ENCODE data around the gene ADCY4.
A peak's percentile ranks its signal among the peaks of the same experiment; 100 is the strongest.

Gene ADCY4

DNA sequence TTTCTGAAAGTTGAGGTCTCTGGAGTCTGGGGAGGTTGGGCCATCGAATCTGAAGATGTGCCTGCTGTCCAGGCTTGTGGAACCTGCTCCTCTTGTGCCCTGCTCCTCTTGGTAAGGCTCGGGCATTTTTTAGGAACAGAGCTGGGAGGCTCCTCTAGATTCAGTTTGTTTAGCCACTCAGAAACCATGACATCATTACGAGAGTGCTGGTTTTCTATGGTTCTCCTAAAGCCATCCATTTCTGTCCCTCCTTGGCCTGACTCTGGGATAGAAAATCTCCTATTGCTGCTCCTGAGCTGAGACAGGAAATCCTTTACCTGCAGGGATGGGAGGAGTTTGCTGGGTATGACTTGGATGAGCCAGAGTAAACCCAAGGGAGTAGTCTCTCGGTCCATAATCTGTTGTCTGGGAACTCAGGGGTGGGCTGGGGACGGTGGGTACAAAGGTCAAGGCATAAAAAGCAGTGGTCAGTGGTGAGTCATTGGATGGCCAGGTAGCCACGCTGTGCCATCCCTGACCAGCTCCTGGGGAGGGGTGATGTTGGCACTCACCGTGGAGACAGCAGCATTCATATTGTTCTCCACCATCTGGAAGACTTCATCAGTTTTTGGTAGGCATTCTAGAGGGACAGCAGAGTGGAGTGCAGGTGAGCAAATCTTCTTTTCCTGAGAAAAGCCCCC, 2.4 kb upstream of the ADCY4 start:
- TF ChIP-seq ZFX (IDR thresholded peaks at IDR 0.05; ENCODE audit: borderline replicate concordance), result no peak
- TF ChIP-seq, protein P1, sequence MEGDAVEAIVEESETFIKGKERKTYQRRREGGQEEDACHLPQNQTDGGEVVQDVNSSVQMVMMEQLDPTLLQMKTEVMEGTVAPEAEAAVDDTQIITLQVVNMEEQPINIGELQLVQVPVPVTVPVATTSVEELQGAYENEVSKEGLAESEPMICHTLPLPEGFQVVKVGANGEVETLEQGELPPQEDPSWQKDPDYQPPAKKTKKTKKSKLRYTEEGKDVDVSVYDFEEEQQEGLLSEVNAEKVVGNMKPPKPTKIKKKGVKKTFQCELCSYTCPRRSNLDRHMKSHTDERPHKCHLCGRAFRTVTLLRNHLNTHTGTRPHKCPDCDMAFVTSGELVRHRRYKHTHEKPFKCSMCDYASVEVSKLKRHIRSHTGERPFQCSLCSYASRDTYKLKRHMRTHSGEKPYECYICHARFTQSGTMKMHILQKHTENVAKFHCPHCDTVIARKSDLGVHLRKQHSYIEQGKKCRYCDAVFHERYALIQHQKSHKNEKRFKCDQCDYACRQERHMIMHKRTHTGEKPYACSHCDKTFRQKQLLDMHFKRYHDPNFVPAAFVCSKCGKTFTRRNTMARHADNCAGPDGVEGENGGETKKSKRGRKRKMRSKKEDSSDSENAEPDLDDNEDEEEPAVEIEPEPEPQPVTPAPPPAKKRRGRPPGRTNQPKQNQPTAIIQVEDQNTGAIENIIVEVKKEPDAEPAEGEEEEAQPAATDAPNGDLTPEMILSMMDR (IDR thresholded peaks at IDR 0.05), result no peak
- H3K27ac ChIP-seq, result no peak overlapping the region

DNA sequence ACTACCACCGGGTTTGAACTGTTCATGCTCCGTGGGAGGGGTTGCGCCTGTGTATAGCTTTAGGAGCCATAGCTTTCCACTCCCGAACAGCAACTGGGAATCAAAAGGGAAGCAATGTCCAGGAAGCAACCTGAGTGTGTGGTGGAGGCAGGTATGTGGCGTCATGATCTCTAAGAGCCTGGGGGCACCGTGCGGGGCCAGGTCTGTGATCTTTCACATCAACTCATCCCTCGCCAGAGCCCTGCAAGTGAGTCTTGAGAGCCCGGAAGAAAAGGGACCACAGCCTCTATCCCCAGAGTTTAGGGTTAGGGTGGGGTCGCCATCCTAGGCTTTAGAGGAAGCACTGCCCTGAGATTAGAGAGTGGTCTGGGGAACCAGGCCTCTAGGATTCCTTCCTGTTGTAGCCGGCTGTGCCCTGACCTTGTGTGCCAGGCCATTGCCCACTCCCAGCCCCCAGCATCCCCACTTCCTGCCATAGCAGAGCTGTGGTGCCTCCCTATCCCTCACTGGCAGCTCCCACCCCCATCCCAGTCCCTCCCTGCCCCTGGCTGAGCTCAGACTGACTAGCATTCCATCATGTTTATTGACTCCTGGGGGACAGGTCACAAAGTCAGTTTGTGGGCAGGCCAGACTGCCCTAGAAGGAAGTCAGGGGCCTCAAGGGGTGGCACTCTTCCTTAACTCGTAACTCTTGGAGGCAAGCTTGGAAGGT, 745 bp upstream of the ADCY4 start:
- TF ChIP-seq, protein P1 (IDR thresholded peaks at IDR 0.05), result no peak
- TF ChIP-seq ZFX (IDR thresholded peaks at IDR 0.05; ENCODE audit: borderline replicate concordance), result no peak
- H3K27ac ChIP-seq, result no peak overlapping the region

DNA sequence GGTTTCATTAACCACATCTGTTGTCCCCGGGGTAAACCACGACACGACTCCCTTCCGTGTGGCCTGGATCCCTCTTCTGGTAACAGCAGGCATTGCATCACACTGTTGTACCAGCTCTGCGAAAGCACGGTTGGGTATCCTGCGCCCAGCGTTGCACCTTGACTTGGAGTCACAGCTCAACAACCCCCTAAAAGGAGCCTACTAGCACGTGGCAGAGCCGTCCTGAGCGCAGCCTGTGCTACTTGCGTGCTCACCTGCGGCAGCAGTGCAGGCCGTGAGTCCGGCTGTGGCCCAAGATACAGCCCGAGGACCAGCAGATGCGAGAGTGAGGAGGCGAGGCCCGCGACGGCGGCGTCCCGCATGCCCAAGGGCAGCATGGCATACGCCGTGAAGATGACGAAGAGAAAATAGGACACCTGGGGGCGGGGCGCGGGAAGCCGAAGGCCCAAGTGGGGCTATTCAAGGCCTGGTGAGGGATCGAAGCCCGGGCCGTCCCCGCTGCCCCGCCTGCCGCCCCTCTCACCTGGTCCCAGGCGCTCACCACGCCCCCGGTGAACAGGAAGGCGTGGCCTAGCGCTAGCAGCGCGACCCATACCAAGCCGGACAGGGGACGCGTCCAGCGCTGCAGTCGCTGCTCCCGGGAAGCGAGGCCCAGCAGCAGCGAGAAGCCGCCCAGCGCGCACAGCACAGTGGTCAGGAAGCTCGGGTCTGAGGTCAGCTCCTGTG, 2.4 kb downstream of the ADCY4 start:
- no peak for TF ChIP-seq ZFX (IDR thresholded peaks at IDR 0.05; ENCODE audit: borderline replicate concordance)
- TF ChIP-seq, protein P1 (IDR thresholded peaks at IDR 0.05), result peak; percentile 75
- H3K27ac ChIP-seq, result peak overlapping the region; percentile 73

DNA sequence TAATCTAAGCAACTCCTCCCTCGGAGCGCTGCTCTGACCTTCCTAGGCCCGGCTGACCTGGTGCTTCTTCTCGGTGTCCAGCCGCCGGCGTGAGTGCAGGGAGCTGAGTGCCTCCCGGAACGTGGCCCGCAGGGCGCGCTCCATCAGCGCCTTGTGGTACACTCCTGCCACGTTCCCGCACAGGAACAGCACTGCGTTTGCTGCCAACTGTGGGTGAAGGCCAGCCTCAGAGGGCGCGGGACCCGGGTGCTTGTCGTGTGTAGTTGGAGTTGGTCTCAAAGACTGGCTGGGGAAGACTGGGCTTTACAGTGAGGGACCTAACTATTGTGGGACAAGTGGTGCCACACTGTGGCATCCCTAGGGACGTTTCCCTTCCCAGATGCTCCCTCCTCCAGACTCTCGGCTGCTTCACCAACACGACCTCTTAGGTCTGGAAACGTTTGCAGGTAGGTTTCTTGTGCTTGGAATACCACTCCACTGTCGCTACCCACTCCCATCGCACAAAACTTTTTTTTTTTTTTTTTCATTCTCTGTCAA, 3.1 kb downstream of the ADCY4 start:
- H3K27ac ChIP-seq, result peak overlapping the region; percentile 73
- TF ChIP-seq ZFX (IDR thresholded peaks at IDR 0.05; ENCODE audit: borderline replicate concordance), result no peak
- TF ChIP-seq, protein P1 (IDR thresholded peaks at IDR 0.05), result no peak

DNA sequence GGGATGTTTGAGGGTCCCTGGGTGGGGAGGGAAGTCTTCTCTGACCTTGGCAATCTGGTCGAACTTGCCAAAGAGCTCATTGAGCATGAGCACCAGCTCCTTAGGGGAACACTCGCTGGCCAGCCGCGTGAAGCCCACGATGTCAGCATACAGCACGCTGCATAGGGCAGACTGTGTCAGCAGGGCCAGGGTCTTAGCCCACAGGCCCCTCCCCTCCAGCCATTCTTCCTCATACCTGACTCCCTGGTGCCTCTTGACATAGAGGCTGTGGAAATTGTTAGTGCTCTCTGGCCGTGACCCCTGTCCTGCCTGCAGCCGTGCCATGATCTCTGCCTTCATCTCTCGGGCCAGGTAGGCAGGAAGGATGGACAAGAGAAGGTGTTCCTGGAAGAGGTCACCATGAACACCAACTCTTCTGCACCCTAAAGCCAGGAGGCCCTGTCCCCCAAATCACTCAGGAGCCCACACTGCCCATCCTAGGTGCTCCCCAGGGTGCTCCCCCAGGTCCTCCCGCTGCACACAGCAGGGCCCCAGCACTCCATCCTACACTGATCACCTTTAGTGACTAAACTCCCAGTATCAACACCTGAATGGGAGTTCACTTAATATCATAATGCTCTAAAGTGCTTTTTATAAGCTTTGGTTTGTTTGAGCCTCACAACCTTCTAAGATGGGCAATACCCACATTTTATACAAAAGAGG, 3.7 kb downstream of the ADCY4 start:
- no peak overlapping the region for H3K27ac ChIP-seq
- TF ChIP-seq, protein P1 (IDR thresholded peaks at IDR 0.05), result no peak

DNA sequence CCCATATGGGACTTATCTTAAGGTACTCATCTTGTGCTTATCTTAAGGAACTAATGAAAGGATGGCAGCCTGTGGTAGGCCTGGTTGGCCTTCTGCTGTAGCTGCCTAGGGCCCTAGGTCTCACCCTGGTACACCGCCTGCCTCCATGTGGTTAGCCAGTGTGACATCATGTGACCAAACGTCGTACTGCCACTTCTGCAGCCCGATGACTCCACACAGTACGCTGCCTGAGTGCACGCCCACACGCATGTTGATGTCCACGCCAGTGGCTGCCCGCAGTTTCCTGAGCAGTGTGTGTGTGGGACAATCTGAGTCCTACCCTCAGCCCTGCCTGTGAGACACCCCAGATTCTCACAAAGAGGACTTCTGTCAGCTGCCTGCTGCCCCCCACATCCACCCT, 5.1 kb downstream of the ADCY4 start:
- no peak overlapping the region for H3K27ac ChIP-seq
- TF ChIP-seq ZFX (IDR thresholded peaks at IDR 0.05; ENCODE audit: borderline replicate concordance), result no peak
- TF ChIP-seq, protein P1 (IDR thresholded peaks at IDR 0.05), result no peak
